Measurements from ENCODE around the gene PRSS16.

PRSS16 gene

DNA sequence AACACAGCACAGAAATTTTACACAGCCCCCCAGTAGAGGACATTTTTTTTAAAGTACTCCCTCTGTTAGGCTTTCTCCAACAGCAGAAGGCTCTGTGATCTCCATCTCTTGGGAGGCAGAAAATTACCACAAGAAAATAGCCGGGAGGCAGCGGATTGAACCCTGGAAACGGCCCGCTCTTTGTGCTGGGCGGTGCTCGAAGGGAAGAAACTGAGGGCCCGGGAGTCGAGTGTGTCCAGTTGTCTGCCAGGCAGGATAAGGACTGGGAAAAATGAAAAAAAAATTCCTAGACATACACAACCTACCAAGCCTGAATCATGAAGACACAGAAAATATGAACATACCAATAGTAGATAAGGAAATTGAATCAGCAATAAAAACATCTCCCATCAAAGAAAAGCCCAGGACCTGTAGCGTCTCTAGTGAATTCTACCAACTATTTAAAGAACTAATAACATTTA, 33.1 kb downstream of the PRSS16 start:
- H3K27me3 ChIP-seq (ENCODE audit: control insufficient read depth in 5 of 5, insufficient read depth in 4 of 5, low read length in 5 of 5), result peaks cover 23 to 58% (median 36%) of the 10 kb centered on the region in 5 donors
- H3K9ac ChIP-seq (ENCODE audit: low read length in 5 of 5), result no peak overlapping the region
- peaks cover 0 to 8% (median 3%) of the 10 kb centered on the region in 5 donors for H3K9me3 ChIP-seq (ENCODE audit: control insufficient read depth in 5 of 5, low read length in 5 of 5)
- no peak overlapping the region for H3K27ac ChIP-seq (ENCODE audit: low read depth, low read length)
- no peaks in the 10 kb centered on the region for H3K36me3 ChIP-seq (ENCODE audit: control insufficient read depth in 5 of 5, insufficient read depth in 5 of 5, low read length in 5 of 5)
- peak overlapping the region in 3 of 5 donors; percentile 21 to 57 (median 52) for H3K4me3 ChIP-seq (ENCODE audit: low read depth in 1 of 5, low read length in 5 of 5)
- H3K4me1 ChIP-seq (ENCODE audit: control insufficient read depth in 5 of 5, insufficient read depth in 5 of 5, low read length in 5 of 5), result peaks cover 2 to 19% (median 13%) of the 10 kb centered on the region in 5 donors

DNA sequence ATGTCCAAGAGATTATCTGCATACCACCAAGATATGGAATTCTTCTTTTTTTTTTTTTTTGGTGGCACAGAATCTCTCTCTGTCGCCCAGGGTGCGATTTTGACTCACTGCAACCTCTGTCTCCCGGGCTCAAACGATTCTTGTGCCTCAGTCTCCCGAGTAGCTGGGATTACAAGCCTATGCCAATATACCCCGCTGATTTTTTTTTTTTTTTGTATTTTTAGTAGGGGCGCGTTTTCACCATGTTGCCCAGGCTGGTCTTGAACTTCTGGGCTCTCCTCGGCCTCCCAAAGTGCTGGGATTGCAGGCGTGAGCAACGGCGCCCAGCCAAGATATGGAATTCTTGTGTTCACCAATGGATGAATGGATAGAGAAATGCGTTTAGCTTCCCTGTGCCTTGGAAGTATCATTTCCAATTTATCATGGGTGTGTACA, 33.6 kb downstream of the PRSS16 start:
- H3K27me3 ChIP-seq (ENCODE audit: control insufficient read depth in 5 of 5, insufficient read depth in 4 of 5, low read length in 5 of 5), result peaks cover 26 to 56% (median 37%) of the 10 kb centered on the region in 5 donors
- H3K36me3 ChIP-seq (ENCODE audit: control insufficient read depth in 5 of 5, insufficient read depth in 5 of 5, low read length in 5 of 5), result no peaks in the 10 kb centered on the region

DNA sequence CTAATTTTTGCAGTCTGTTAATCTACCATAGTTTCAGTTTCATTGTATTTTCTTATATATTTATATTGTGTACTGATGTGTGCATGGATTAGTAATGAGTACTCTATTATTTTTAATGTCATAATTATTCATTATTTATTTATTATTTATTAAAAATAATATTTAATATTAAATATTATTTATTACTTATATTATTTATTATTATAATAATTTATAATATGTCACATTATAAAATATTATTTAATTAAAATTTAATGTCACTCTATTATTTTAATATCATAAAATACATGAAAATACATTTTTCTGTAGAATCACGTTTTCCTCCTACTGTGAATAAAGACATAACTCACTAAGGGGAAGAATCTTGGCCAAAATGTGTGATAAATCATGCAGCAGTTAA, 34.1 kb downstream of the PRSS16 start:
- no peaks in the 10 kb centered on the region for H3K36me3 ChIP-seq (ENCODE audit: control insufficient read depth in 5 of 5, insufficient read depth in 5 of 5, low read length in 5 of 5)
- no peak overlapping the region for H3K27ac ChIP-seq (ENCODE audit: low read depth, low read length)
- peaks cover 2 to 19% (median 13%) of the 10 kb centered on the region in 5 donors for H3K4me1 ChIP-seq (ENCODE audit: control insufficient read depth in 5 of 5, insufficient read depth in 5 of 5, low read length in 5 of 5)
- no peak overlapping the region for H3K4me3 ChIP-seq (ENCODE audit: low read depth in 1 of 5, low read length in 5 of 5)
- H3K27me3 ChIP-seq (ENCODE audit: control insufficient read depth in 5 of 5, insufficient read depth in 4 of 5, low read length in 5 of 5), result peaks cover 29 to 53% (median 35%) of the 10 kb centered on the region in 5 donors
- no peak overlapping the region for H3K9ac ChIP-seq (ENCODE audit: low read length in 5 of 5)
- H3K9me3 ChIP-seq (ENCODE audit: control insufficient read depth in 5 of 5, low read length in 5 of 5), result peaks cover 0 to 8% (median 3%) of the 10 kb centered on the region in 5 donors

More for the DNA sequence above, 33.6 kb downstream of the PRSS16 start:
- Histone ChIP-seq H3K9ac (ENCODE audit: low read length in 5 of 5) (no peak overlapping the region), H3K4me1 (ENCODE audit: control insufficient read depth in 5 of 5, insufficient read depth in 5 of 5, low read length in 5 of 5) (peaks cover 2 to 19% (median 13%) of the 10 kb centered on the region in 5 donors), H3K27ac (ENCODE audit: low read depth, low read length) (no peak overlapping the region), H3K4me3 (ENCODE audit: low read depth in 1 of 5, low read length in 5 of 5) (no peak overlapping the region), H3K9me3 (ENCODE audit: control insufficient read depth in 5 of 5, low read length in 5 of 5) (peaks cover 0 to 8% (median 3%) of the 10 kb centered on the region in 5 donors)

DNA sequence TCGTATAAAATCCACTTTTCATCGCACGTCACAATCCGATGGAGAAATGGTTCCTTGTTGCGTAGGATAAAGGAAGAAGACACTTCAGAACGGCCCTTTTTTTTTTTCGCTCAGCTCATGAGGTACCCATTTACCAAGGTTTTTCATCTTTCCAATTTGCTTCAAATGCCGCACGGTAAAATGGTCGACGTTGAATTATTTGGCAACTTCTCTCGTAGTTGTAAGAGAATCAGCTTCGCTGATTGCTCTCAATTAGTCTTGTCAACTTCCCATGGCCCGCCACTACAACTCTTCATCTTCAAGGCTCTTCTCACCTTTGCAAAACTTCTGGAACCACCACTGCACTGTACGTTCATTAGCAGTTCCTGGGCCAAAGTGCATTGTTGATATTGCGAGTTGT, 35.8 kb downstream of the PRSS16 start:
- H3K4me1 ChIP-seq (ENCODE audit: control insufficient read depth in 5 of 5, insufficient read depth in 5 of 5, low read length in 5 of 5), result peaks cover 2 to 19% (median 13%) of the 10 kb centered on the region in 5 donors
- peaks cover 0 to 7% (median 0%) of the 10 kb centered on the region in 5 donors for H3K9me3 ChIP-seq (ENCODE audit: control insufficient read depth in 5 of 5, low read length in 5 of 5)
- H3K4me3 ChIP-seq (ENCODE audit: low read depth in 1 of 5, low read length in 5 of 5), result no peak overlapping the region
- no peak overlapping the region for H3K9ac ChIP-seq (ENCODE audit: low read length in 5 of 5)
- H3K27me3 ChIP-seq (ENCODE audit: control insufficient read depth in 5 of 5, insufficient read depth in 4 of 5, low read length in 5 of 5), result peaks cover 33 to 59% (median 41%) of the 10 kb centered on the region in 5 donors
- no peak overlapping the region for H3K27ac ChIP-seq (ENCODE audit: low read depth, low read length)
- H3K36me3 ChIP-seq (ENCODE audit: control insufficient read depth in 5 of 5, insufficient read depth in 5 of 5, low read length in 5 of 5), result no peaks in the 10 kb centered on the region

DNA sequence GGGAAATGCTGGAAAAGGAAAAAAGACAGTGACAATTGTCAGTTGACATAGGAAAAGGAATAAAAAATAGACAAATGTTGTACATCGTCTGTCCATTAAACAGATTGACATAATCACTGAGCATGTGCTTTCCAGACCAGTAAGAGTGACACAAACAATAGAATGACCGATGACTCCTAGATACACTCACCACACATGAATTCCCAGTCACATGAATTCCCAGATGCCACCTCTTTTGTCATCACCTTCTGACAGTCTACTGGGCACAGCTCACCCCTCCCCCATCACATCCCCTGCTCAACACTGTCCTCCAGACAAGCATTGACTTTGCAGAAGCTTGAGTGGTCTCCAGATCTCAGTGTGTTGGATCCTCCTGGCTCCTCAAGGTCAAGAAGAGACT, 38.6 kb downstream of the PRSS16 start:
- H3K27me3 ChIP-seq (ENCODE audit: control insufficient read depth in 5 of 5, insufficient read depth in 4 of 5, low read length in 5 of 5), result peaks cover 48 to 69% (median 65%) of the 10 kb centered on the region in 5 donors
- no peak overlapping the region for H3K27ac ChIP-seq (ENCODE audit: low read depth, low read length)
- peaks cover 0 to 10% (median 4%) of the 10 kb centered on the region in 5 donors for H3K9me3 ChIP-seq (ENCODE audit: control insufficient read depth in 5 of 5, low read length in 5 of 5)
- H3K36me3 ChIP-seq (ENCODE audit: control insufficient read depth in 5 of 5, insufficient read depth in 5 of 5, low read length in 5 of 5), result no peaks in the 10 kb centered on the region
- no peak overlapping the region for H3K9ac ChIP-seq (ENCODE audit: low read length in 5 of 5)
- no peak overlapping the region for H3K4me3 ChIP-seq (ENCODE audit: low read depth in 1 of 5, low read length in 5 of 5)
- H3K4me1 ChIP-seq (ENCODE audit: control insufficient read depth in 5 of 5, insufficient read depth in 5 of 5, low read length in 5 of 5), result peaks cover 0 to 2% (median 0%) of the 10 kb centered on the region in 5 donors

DNA sequence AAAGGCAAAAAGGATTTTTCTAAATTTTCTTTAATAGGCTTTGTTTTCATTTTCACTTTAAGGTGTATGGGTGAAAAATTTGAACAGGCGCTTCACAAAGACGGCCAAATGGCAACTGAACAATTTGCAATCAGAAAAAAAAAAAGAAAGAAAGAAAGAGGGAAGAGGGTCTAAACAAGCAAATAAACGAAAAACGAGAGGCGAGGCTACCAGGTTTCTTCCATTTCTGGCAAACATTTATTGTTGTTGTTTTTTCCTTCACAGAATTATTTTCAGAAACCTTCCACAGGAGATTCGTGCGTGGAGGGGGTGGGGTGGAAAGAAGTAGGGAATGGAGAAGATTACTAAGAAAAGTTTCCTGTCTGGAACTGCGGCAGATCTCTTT, 40.2 kb downstream of the PRSS16 start:
- Histone ChIP-seq H3K4me1 (ENCODE audit: control insufficient read depth in 5 of 5, insufficient read depth in 5 of 5, low read length in 5 of 5) (no peaks in the 10 kb centered on the region), H3K36me3 (ENCODE audit: control insufficient read depth in 5 of 5, insufficient read depth in 5 of 5, low read length in 5 of 5) (no peaks in the 10 kb centered on the region), H3K27ac (ENCODE audit: low read depth, low read length) (no peak overlapping the region), H3K9ac (ENCODE audit: low read length in 5 of 5) (no peak overlapping the region), H3K27me3 (ENCODE audit: control insufficient read depth in 5 of 5, insufficient read depth in 4 of 5, low read length in 5 of 5) (peaks cover 53 to 69% (median 67%) of the 10 kb centered on the region in 5 donors), H3K9me3 (ENCODE audit: control insufficient read depth in 5 of 5, low read length in 5 of 5) (peaks cover 0 to 11% (median 4%) of the 10 kb centered on the region in 5 donors), H3K4me3 (ENCODE audit: low read depth in 1 of 5, low read length in 5 of 5) (no peak overlapping the region)

DNA sequence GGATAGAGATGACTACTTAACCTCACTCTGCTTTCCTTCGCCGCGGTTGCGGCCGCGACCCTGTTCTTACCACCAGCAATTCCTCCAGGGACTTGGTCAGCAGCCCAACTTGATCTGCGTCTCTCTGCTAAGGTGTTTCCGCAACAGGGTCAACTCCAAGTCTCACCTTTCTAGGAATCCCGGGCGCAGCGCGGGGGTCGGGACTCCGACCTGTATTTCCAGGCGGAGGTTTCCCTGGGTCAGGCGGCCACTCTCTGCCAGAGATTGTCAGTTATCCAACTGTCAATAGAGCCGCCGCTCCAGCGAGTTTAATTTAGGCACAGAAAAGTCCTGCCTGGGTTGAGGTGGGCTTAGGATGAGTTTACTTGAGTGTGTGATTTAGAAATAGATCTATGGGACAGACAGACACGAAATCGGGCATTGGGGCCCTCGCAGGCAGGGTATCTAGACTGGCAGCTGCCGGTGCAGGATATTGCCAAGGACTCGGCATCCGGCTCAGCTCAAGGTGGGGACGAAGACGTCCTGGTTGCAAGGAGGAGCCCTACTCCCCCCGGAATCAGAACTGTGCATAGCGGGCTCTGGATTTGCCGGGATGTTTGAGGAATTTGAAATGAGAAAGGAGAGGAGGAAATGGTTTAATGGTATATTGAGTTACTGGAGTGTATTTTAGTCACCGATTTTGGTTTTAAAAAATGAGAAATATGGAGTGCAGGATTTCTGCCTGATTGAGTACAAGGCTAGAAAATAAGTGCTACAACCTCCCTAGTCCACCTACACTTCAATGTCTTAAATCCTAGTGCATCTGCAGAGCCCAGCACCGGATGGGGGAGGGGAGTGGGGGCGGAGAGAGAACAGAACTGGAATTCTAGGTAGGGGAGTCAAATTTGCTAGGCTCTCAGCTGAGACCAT, 40.9 kb downstream of the PRSS16 start:
- Histone ChIP-seq H3K9me3 (ENCODE audit: control insufficient read depth in 5 of 5, low read length in 5 of 5) (peaks cover 0 to 8% (median 4%) of the 10 kb centered on the region in 5 donors), H3K36me3 (ENCODE audit: control insufficient read depth in 5 of 5, insufficient read depth in 5 of 5, low read length in 5 of 5) (no peaks in the 10 kb centered on the region), H3K4me3 (ENCODE audit: low read depth in 1 of 5, low read length in 5 of 5) (no peak overlapping the region), H3K9ac (ENCODE audit: low read length in 5 of 5) (no peak overlapping the region), H3K27ac (ENCODE audit: low read depth, low read length) (no peak overlapping the region), H3K4me1 (ENCODE audit: control insufficient read depth in 5 of 5, insufficient read depth in 5 of 5, low read length in 5 of 5) (no peaks in the 10 kb centered on the region), H3K27me3 (ENCODE audit: control insufficient read depth in 5 of 5, insufficient read depth in 4 of 5, low read length in 5 of 5) (peaks cover 51 to 66% (median 65%) of the 10 kb centered on the region in 5 donors)

DNA sequence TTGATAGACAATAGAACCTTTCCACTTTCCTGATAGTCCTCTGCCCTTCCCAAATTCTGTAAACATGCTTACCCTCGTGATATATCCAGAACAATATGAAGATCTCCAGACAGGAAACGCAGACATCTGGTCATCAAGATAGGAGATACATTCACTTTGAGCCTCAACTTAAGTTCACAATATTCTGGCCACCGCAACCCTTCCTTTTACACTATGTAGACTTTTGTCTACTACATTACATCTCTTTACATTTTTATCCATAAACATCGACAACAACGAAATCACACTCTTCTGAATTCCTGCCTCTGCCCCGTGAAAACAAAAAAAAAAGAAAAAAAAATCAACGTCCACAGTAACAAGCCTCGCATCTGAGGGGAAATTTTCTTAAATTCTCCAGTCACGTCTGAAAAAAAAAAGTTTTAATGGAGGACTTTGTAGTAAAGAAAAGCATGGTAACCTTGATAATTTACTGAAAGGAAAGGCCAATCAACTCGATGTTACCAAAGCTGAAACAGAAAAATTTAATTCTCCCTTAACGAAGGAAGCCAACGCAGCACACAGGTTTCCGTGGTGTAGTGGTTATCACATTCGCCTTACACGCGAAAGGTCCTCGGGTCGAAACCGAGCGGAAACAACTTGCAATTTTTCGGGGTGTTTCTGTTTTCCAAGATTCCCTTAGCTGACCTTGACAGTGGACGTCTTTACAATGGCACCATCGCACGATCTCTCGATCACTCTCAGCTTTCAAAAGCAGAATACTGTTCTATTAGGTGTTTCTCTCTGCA, 42.8 kb downstream of the PRSS16 start:
- H3K4me1 ChIP-seq (ENCODE audit: control insufficient read depth in 5 of 5, insufficient read depth in 5 of 5, low read length in 5 of 5), result no peaks in the 10 kb centered on the region
- peaks cover 0 to 9% (median 3%) of the 10 kb centered on the region in 5 donors for H3K9me3 ChIP-seq (ENCODE audit: control insufficient read depth in 5 of 5, low read length in 5 of 5)
- no peak overlapping the region for H3K27ac ChIP-seq (ENCODE audit: low read depth, low read length)
- H3K4me3 ChIP-seq (ENCODE audit: low read depth in 1 of 5, low read length in 5 of 5), result no peak overlapping the region
- no peaks in the 10 kb centered on the region for H3K36me3 ChIP-seq (ENCODE audit: control insufficient read depth in 5 of 5, insufficient read depth in 5 of 5, low read length in 5 of 5)
- H3K27me3 ChIP-seq (ENCODE audit: control insufficient read depth in 5 of 5, insufficient read depth in 4 of 5, low read length in 5 of 5), result peaks cover 59 to 74% (median 69%) of the 10 kb centered on the region in 5 donors
- no peak overlapping the region for H3K9ac ChIP-seq (ENCODE audit: low read length in 5 of 5)

DNA sequence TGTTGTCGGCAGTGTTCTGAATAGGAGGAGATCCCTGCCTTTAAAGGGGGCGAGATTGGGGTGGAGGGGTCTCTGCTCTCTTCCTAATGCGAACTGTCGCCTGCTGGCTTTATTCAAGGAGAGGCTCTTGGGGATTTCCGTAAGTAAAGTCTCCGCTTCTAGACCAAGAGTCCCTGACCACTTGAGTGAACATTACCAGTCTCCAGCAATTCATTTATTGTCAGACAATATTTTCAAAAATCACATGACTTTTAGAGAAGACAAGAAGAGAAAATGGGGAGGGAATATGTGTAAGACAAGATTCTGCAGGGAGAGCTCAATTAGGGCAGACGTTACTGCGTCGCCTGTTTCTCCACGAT, 43.3 kb downstream of the PRSS16 start:
- Histone ChIP-seq H3K27me3 (ENCODE audit: control insufficient read depth in 5 of 5, insufficient read depth in 4 of 5, low read length in 5 of 5) (peaks cover 65 to 79% (median 69%) of the 10 kb centered on the region in 5 donors), H3K36me3 (ENCODE audit: control insufficient read depth in 5 of 5, insufficient read depth in 5 of 5, low read length in 5 of 5) (no peaks in the 10 kb centered on the region), H3K9ac (ENCODE audit: low read length in 5 of 5) (no peak overlapping the region), H3K4me3 (ENCODE audit: low read depth in 1 of 5, low read length in 5 of 5) (no peak overlapping the region), H3K9me3 (ENCODE audit: control insufficient read depth in 5 of 5, low read length in 5 of 5) (peaks cover 0 to 9% (median 3%) of the 10 kb centered on the region in 5 donors), H3K4me1 (ENCODE audit: control insufficient read depth in 5 of 5, insufficient read depth in 5 of 5, low read length in 5 of 5) (peaks cover 0 to under 1% (median 0%) of the 10 kb centered on the region in 5 donors), H3K27ac (ENCODE audit: low read depth, low read length) (no peak overlapping the region)

All from subcutaneous abdominal adipose tissue (tissue), 5 donors.